Transverse colon (tissue), 4 donors: ENCODE measurements around the gene HDAC1.

Source experiments
- CTCF ChIP-seq, 5 experiments: fragments of 200-600 bp in 3 of 5; fragments of 450-650 bp in 2 of 5; sonication (generic) in 3 of 5; IDR thresholded peaks; 1 replicate in 2 of 5; 2 replicates in 3 of 5; pipeline ENCODE4 v1.5.1; 2016 to 2017; ENCODE audit warnings: antibody characterized with exemption in 5 of 5, inconsistent platforms in 3 of 5, mild to moderate bottlenecking in 2 of 5, moderate library complexity in 1 of 5
- EP300 ChIP-seq: sonication (generic); formaldehyde crosslinking; IDR thresholded peaks from one replicate; pipeline ENCODE4 v1.6.1; 2017; ENCODE audit warnings: antibody characterized with exemption, low read depth
- POLR2A ChIP-seq: fragments of 450-650 bp; IDR thresholded peaks from one replicate; pipeline ENCODE4 v1.6.1; 2016; ENCODE audit warnings: antibody characterized with exemption, mild to moderate bottlenecking, moderate library complexity
- POLR2AphosphoS5 ChIP-seq, 3 donors: sonication (generic); formaldehyde crosslinking; IDR thresholded peaks; one replicate each; pipeline ENCODE4 v1.6.1; 2016; ENCODE audit warnings: antibody characterized with exemption in 3 of 3

GRCh38 chr1:32342704-32343103, 50.8 kb downstream of the HDAC1 start:
- TF ChIP-seq CTCF (IDR thresholded peaks at IDR 0.05) (no peak), POLR2AphosphoS5 (IDR thresholded peaks at IDR 0.05) (no peak), POLR2A (no peak), EP300 (no peak)
